Measurements from ENCODE around the gene CCDC32.

The CCDC32 gene

DNA sequence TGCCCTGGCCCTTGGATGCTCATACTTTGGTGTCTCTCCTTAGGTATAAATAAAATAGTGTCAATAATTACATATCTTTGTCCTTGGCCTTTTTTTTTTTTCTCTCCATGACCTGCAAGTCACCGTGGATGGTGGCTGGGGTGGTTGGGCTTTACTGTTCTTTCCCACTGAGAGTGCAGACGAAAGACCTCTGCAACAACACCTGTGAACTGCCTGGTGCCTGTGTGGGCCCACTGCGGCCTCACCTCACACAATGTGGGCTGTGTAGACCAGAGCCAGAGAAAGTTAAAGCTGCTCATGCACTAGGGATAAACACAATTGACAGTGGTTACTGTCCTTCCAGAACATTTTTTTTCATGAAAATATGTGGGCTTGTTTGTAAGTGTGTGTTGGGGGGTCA lies 39.0 kb downstream of the CCDC32 start:
- no peak for DNase-seq (ENCODE audit: low read depth, low spot score)
- H3K27ac ChIP-seq = no peak overlapping the region

DNA sequence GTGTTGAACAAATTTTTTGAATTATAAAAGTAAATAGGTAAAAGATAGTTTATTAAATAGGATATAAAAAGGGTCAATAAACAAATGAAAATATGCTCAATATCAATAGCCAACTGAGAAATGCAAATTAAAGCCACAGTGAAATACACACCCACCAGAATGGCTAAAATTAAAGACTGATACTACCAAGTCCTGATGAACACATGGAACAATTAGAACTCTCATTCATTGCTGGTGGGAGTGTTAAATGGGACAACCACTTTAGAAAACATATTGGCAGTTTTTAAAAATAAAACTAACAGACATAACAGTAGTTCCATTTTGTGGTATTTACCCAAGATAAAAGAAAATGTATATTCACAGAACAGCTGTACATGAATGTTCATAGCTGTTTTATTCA lies 41.2 kb downstream of the CCDC32 start:
- no peak for DNase-seq (ENCODE audit: low read depth, low spot score)

DNA sequence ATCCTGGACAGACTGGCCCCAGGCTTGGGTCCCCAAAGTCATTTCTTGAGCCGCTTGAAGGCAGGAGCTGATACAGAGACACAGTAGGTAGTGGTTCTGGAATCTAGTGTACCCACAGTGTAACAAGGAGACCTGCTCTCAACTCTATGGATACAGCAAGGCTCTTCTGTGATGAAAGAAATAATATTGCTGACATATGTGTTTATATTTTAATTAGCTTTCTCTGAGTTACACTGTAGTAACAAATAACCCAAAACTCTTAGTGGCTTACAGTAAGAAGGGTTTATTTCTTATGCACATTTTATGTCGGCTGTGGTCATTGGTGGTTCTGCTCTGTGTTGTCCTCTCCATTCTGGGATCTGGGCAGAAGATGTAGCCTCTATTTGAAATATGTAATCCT lies 48.5 kb downstream of the CCDC32 start:
- H3K27ac ChIP-seq = no peak overlapping the region
- no peak for DNase-seq (ENCODE audit: low read depth, low spot score)

More for the DNA sequence above, 41.2 kb downstream of the CCDC32 start:
- H3K27ac ChIP-seq = no peak overlapping the region

DNA sequence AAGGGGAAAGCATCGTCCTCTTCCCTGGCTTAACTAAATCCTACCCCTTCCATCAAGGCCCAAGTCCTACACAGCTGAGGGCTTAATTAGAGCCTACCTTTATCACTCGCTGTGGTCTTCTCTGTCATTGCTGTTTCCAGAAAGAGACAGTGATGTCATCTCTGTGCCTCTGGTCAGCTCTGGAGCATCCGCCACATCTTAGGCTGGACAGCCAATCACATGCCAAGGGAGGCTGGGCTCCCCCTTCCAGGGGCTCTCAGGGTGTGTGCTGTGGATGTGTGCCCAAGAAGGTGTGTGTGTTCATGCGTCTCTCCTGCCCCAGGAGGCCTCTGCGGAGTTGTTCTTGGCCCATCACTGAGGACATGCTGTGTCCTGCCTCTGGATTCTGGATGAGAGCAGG lies 51.2 kb downstream of the CCDC32 start:
- no peak overlapping the region for H3K27ac ChIP-seq
- DNase-seq (ENCODE audit: low read depth, low spot score) = no peak

DNA sequence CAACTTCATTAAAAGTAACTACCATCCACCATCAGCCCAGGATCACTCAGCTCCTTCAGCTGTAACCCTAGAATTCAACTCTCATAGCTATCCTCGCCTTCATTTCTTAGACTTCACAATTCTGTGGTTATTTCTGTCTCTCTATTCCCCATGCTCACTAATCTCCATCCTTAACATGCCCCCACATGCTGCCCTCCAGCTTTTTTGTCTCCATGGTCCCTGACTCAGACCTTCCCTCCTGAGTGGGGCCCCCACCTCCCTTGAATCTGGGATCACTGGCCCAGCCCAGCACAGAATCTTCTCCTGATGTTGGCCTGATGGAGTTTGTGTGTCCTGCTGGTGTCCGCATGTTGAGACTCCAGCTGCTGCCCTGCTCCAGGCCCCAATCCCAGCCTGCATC lies 52.4 kb downstream of the CCDC32 start:
- no peak for DNase-seq (ENCODE audit: low read depth, low spot score)
- no peak overlapping the region for H3K27ac ChIP-seq

DNA sequence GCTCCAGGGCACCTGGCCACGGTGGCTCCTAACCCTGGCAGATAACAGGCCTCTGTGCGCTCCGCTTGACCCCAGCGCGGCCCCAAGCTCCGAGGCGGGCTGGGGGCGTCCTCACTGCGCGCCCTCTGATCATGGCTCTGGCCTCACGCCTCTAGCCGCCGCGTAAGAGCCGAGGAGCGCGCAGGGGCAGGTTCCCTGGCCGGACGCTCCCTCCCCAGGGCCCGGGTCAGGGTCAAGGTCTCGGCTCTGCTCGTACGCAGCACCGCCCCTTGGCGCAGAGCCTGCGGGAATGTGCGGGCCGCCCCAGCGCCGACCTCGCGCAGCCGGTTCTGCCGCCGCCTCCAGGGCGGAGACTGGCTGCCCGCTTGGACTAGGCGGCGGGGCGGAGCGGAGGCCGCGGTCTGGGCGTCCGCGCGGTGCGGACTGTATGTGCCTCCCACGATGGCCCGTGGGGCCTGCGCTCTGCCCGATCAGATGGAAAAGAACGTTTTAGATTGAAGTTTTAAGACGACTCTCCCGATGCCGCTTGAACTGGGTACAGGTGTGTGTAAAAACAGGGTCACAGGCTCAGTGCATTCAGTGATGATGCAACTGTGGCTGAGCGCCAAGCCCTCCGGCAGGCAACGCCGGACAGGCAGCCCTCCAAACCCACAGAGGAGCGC lies 53.2 kb downstream of the CCDC32 start:
- no peak overlapping the region for H3K27ac ChIP-seq
- no peak for DNase-seq (ENCODE audit: low read depth, low spot score)

DNA sequence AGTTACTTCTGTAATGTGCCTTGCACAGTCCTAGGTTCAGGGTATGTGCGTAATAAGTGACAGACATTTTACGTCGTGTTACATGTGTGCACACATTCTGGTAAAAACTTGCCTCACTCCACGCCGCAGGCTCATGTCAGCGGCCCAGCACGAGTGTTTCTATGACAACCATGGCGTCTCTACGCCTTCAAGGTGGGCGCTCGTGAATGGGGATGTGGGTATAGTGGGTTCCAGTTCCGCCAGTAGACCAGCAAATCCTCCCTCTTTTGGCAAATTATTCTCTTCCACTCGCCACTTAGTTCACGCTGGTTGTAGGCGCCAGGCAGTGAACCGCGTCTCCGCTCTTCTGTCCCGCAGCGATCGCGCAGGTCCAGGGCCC lies 53.8 kb downstream of the CCDC32 start:
- H3K27ac ChIP-seq = no peak overlapping the region
- no peak for DNase-seq (ENCODE audit: low read depth, low spot score)

DNA sequence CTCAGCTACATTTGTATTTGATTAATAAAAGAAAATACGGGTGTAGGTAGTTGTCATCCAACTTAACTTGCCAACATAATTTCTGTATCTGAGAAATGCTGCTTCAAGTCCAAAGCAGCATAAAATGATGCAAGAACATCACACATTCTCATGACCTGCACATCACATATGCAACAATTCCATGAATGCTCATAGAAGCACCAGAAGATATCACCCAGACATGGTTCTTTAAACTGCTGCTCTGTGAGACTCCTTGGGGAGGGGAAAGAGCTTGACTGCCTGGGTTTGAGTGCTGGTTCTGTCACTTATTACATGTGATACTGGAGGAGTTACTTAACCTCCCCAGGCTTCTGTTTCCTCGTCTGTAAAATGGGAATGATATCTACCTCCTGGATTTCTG lies 54.6 kb downstream of the CCDC32 start:
- no peak overlapping the region for H3K27ac ChIP-seq
- no peak for DNase-seq (ENCODE audit: low read depth, low spot score)

DNA sequence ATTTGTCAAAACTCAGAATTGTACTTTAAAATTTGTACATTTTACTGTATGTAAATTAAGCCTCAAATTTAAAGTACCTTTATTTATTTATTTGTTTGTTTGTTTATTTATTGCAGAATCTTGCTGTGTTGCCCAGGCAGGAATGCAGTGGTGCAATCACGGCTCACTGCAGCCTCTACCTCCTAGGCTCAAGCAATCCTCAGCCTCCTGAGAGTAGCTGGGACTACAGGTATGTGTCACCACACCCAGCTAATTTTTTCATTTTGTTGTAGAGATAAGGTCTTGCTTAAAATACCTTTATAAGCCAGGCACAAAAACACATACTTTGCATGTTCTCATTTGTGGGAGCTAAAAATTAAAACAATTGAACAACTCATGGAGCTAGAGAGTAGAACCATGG lies 56.6 kb downstream of the CCDC32 start:
- no peak overlapping the region for H3K27ac ChIP-seq
- no peak for DNase-seq (ENCODE audit: low read depth, low spot score)

DNA sequence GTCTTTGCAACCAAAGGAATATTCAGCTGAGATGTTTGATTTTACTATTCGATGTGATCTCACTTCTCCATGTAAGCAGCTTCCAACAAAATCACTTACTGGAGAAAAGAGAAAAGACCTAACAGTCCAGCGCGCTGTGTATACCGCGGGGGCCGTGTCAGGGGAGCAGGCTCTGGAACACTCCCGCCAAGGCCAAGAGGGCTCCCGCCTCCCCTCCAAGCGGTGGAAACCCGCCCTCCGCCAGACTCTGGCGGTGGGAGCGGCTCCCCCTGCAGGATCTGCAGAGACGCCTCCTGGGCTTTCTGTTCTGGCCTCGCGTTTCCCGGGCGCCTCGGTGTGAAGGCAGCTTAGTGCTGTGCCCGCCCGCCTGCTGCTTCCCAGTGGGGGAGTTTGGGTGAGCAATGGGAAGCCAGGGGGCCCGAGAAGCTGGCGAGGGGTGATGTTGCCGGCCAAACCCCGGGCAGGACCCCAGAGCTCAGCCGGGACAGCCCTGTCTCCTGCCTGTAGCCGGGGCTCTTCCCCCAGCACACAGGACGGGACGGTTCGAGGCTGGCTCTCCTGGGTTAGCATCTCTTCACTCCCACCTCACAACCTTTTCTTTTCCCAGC lies 57.8 kb downstream of the CCDC32 start:
- H3K27ac ChIP-seq = no peak overlapping the region
- DNase-seq (ENCODE audit: low read depth, low spot score) = no peak
